Chondrocyte (in vitro differentiated cells): ENCODE data around the gene UNC5A. TPM values are rescaled to one million over a fixed set of nuclear protein-coding genes. Genes with fewer than 3 reads are reported as not detected.

ENCODE experiments used
- DNase-seq: peaks from one replicate; pipeline ENCODE4 v3.0.0; 2021; ENCODE audit warnings: mixed read lengths, low spot score
- H3K27ac Mint-ChIP-seq: one replicate; pipeline ENCODE4 v1.8.0; 2021; ENCODE audit warnings: mild to moderate bottlenecking, moderate library complexity, mixed read lengths; ENCODE audit not compliant: unreplicated experiment
- H3K27me3 Mint-ChIP-seq: 2 replicates; pipeline ENCODE4 v1.8.0; 2021; ENCODE audit warnings: low read depth, mixed read lengths
- H3K36me3 Mint-ChIP-seq: 2 replicates; pipeline ENCODE4 v1.8.0; 2021; ENCODE audit warnings: low read depth, mixed read lengths
- H3K4me1 Mint-ChIP-seq: 2 replicates; pipeline ENCODE4 v1.8.0; 2021; ENCODE audit warnings: low read depth, mild to moderate bottlenecking, mixed read lengths
- H3K4me3 Mint-ChIP-seq: one replicate; pipeline ENCODE4 v1.8.0; 2021; ENCODE audit warnings: mild to moderate bottlenecking, moderate library complexity, mixed read lengths; ENCODE audit not compliant: unreplicated experiment
- H3K9me3 Mint-ChIP-seq: 2 replicates; pipeline ENCODE4 v1.8.0; 2021; ENCODE audit warnings: low read depth, mixed read lengths
- total RNA-seq: library from RNA; stranded (reverse); gene quantifications from 3 replicates; pipeline ENCODE4 v1.2.1, GENCODE V29; 2021
- TF ChIP-seq, protein P1 (sequence below): fragments of 200-600 bp; sonication (generic); IDR thresholded peaks from 2 replicates; pipeline ENCODE4 v1.5.0; 2021; ENCODE audit warnings: antibody characterized with exemption, mild to moderate bottlenecking, moderate library complexity

Gene UNC5A
- total RNA-seq, 1 donor from 2014 or later = 0.15 TPM

DNA sequence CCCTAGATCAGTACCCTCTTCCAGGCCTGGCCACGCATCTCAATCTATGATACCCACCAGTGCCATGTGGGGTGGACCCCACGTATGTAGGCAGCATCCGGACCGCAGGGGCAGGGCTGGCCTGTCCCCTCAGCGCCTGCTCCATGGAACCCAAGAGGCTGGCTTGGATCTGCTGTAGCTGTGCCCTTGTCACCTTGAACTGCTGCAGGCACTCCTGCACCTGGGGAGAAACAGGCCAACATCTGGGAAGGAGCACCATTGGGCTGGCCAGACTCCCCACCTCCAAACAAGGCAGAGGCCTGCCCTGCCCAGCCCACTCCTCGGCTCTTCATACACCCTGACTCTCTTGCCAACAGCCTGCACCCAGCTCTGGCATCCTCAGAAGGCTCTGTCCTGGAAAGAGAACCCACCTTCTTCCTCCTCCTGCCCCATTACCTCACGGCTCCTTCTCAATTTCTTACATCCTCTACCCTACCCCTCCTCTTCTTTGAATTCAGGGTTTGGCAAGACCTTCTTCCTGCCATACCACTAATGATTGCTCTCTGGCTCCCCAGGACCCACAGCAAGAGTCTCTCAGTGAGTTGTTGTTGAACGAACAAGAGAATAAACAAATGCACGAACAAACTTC lies 81.1 kb downstream of the UNC5A start:
- DNase-seq = no peak
- Mint-ChIP-seq H3K27me3 (peaks cover 18% of the 10 kb centered on the region), H3K4me3 (no peak overlapping the region), H3K9me3 (no peaks in the 10 kb centered on the region), H3K27ac (no peak overlapping the region), H3K36me3 (no peaks in the 10 kb centered on the region), H3K4me1 (no peaks in the 10 kb centered on the region)
- TF ChIP-seq, protein P1, sequence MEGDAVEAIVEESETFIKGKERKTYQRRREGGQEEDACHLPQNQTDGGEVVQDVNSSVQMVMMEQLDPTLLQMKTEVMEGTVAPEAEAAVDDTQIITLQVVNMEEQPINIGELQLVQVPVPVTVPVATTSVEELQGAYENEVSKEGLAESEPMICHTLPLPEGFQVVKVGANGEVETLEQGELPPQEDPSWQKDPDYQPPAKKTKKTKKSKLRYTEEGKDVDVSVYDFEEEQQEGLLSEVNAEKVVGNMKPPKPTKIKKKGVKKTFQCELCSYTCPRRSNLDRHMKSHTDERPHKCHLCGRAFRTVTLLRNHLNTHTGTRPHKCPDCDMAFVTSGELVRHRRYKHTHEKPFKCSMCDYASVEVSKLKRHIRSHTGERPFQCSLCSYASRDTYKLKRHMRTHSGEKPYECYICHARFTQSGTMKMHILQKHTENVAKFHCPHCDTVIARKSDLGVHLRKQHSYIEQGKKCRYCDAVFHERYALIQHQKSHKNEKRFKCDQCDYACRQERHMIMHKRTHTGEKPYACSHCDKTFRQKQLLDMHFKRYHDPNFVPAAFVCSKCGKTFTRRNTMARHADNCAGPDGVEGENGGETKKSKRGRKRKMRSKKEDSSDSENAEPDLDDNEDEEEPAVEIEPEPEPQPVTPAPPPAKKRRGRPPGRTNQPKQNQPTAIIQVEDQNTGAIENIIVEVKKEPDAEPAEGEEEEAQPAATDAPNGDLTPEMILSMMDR = no peak

DNA sequence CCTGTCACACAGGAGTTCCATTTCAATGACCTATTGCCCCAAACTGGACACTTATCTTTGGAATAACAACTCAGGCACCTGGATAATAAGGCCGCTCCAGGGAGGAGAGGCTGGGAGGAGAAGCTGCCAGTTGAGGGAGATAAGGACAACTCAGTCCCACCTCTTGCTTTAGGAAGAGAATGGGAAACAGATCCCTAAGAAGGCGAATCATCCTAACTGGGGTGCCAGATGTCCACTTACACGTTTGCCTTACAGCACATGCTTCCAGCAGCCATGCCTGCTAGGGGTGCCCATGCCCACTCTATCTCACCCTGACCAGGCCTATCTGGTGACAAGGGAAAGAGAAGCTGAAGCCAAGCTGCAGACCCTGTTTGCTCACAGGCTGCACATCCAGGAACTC lies 82.3 kb downstream of the UNC5A start:
- TF ChIP-seq, protein P1 = no peak
- Mint-ChIP-seq H3K9me3 (no peaks in the 10 kb centered on the region), H3K27me3 (peaks cover 17% of the 10 kb centered on the region), H3K27ac (no peak overlapping the region), H3K36me3 (no peaks in the 10 kb centered on the region), H3K4me1 (no peaks in the 10 kb centered on the region), H3K4me3 (no peak overlapping the region)
- DNase-seq = no peak

DNA sequence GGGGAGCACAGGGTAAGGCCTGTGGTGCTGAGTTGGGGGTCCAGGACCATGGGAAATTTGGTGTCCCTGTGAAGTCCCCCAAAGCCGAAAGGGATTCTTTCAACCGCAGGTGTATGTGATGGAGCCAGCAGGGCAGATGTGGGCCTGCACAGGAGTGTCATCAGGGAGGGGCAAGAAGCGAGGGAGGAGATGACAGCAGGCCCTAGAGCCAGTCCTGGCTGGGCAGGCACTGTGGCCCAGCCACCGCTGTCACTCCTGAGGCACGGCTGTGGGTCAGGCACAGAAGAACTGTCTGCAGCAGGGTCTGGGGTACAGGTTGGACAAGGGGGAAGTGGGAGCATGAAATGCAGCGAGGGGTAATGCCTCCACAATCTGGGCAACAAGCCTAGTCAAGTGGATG lies 83.9 kb downstream of the UNC5A start:
- DNase-seq = no peak
- peaks cover 17% of the 10 kb centered on the region for H3K27me3 Mint-ChIP-seq
- no peaks in the 10 kb centered on the region for H3K36me3 Mint-ChIP-seq
- H3K27ac Mint-ChIP-seq = no peak overlapping the region
- no peaks in the 10 kb centered on the region for H3K4me1 Mint-ChIP-seq
- TF ChIP-seq, protein P1 = no peak
- H3K9me3 Mint-ChIP-seq = no peaks in the 10 kb centered on the region
- no peak overlapping the region for H3K4me3 Mint-ChIP-seq

DNA sequence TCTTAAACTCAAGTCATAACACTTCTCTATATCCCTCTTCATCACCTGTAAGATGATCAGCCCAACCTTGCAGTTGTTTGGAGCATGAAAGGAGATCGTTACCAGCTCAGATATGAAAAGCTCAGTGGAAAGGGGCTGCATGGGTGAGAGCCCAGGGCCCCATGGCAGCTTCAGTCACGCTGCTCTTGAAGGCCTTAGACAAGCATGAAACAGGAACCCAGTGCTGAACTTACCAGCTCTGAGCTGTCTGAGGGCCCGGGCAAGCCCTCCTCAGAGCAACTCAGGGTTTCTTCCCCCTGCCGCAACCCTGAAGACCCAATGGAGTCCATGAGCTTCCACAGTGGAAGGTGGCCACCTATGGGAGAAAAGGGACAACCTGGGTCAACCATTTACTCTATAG lies 85.5 kb downstream of the UNC5A start:
- Mint-ChIP-seq H3K9me3 (no peaks in the 10 kb centered on the region), H3K4me3 (no peak overlapping the region), H3K4me1 (no peaks in the 10 kb centered on the region), H3K27ac (no peak overlapping the region), H3K36me3 (peaks cover under 1% of the 10 kb centered on the region), H3K27me3 (peaks cover 12% of the 10 kb centered on the region)
- DNase-seq = no peak
- TF ChIP-seq, protein P1 = no peak

DNA sequence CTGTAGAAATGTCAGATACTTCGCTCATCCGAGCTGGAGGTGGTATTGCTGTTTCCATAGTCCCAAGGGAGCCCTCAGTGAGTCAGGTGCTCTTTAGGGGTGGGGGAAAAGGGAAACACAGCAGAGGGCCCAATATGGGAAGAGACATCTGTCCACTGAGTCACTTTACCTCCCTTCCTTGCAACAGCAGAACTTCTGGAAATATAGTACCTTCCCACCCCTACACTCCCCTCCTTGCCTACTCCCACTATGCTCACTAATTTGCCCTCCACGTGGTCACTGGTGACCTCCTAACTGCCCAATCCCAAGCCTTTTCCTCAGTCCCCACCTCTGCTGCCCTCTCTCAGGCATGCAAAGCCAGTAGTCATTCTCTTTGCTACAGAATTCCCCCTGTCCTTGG lies 86.9 kb downstream of the UNC5A start:
- Mint-ChIP-seq H3K4me3 (no peak overlapping the region), H3K27ac (no peak overlapping the region), H3K27me3 (peaks cover 1% of the 10 kb centered on the region), H3K36me3 (peaks cover 7% of the 10 kb centered on the region), H3K9me3 (no peaks in the 10 kb centered on the region), H3K4me1 (no peaks in the 10 kb centered on the region)
- DNase-seq = no peak
- TF ChIP-seq, protein P1 = no peak
